Astrocyte of the cerebellum (primary cell): ENCODE results near the gene P2RY11.
A peak's percentile ranks its signal among the peaks of the same experiment; 100 is the strongest.

Experiments used
- DNase-seq: peaks from one replicate; pipeline ENCODE4 v3.0.0-alpha.2; 2011; ENCODE audit warnings: low read depth
- H3K4me3 ChIP-seq: 2 replicates; pipeline ENCODE4 v1.5.1; 2011; ENCODE audit warnings: mild to moderate bottlenecking, low read depth, low read length, moderate library complexity
- CTCF ChIP-seq: IDR thresholded peaks from 2 replicates; pipeline ENCODE4 v1.5.1; 2012; ENCODE audit warnings: low read length, low read depth, moderate library complexity, mild to moderate bottlenecking; ENCODE audit errors: missing control alignments
- in situ Hi-C: cut with HindIII; loops from 2 replicates; pipeline ENCODE4 v1.10.0; 2017; ENCODE audit warnings: low sequenced_read_pairs

The P2RY11 gene

DNA sequence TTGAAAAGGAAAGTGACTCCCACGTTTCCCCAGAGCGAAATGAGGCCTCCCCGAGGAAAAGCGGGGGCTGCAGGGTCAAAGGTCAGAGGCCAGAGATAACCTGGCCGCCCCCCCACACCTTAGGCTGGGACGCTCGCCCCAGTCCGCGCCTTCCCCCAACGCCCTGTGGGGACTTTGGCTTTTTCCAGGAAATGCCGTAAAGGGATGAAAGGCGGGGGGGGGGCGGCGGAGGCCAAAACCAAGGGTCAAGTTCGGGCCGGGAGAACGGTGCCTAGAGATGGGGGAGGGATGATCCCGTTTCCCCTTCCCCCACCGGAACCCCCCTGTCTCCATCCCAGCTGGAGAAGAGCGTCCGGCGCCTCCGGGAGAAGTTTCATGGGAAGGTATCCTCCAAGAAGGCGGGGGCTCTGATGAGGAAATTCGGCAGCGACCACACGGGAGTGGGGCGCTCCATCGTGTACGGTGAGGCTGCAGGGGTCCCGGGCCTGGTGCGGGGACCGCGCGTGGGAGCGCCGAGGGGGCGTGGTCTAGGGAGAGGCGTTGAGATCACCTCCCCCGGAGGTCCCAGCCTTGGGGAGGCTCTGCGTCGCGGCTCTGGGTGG, 24.8 kb upstream of the P2RY11 start:
- no peak for DNase-seq
- peak overlapping the region; percentile 95 for H3K4me3 ChIP-seq
- in situ Hi-C loops: no loop called here
- TF ChIP-seq CTCF: no peak

DNA sequence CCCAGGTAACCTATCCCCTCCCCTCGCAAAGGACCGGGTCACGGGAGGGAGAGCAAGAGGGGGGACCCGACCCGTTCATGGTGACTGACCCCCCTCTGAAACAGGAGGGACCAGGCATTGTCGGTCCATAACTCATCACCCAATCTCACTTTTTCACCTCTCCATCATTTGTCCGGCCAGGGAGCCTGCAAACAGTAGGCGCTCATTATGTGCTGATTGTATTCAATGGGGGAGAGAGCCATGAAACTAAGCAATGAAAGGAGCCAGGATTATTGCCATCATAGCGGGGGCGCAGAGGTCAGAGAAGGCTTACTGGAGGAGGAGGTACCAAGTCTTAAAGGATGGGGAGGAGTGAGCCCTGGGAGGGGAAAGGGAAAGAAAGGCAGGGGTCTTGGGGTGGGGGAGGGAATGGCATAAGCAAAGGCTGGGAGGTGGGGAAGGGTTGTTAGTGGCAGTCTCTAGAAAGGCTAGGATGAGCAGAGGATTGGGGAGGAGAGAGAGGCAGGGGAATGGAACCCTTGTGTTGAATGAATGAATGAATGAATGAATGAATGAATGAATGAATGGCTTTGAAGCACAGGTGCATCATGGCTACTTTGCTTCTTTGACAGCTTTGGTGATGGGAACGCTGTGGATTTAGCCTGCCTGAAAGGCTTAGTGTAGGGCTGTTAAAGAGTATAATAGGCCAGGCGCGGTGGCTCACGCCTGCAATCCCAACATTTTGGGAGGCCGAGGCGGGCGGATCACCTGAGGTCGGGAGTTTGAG, 24.0 kb upstream of the P2RY11 start:
- no peak for TF ChIP-seq CTCF
- no peak for DNase-seq
- peak overlapping the region; percentile 95 for H3K4me3 ChIP-seq
- in situ Hi-C loops: no loop called here

GRCh38 chr19:10088949-10089554, 22.4 kb upstream of the P2RY11 start:
- no peak overlapping the region for H3K4me3 ChIP-seq
- DNase-seq: no peak
- no peak for TF ChIP-seq CTCF
- in situ Hi-C loops: no loop called here

DNA sequence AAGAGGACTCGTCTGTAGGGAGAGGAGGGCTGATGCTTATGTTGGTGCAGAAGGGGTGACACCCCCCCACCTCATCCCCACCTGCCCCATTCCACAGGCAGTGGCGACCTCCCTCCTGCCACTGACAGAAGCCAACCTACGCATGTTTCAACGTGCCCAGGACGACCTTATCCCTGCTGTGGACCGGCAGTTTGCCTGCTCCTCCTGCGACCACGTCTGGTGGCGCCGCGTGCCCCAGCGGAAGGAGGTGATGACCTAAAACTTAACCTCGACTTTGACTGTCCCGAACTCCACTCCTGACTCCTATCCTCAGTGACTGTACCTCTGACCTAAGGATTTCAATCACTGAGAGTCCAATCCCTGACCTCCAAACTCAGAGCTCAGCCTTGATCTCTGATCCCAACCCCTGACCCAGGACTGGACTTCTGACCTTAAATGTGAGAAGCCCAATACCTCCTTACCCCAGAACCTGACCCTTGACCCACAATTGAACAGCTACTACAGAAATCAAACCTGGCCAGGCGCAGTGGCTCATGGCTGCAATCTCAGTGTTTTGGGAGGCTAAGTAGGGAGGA, 21.6 kb upstream of the P2RY11 start:
- no peak overlapping the region for H3K4me3 ChIP-seq
- TF ChIP-seq CTCF: no peak
- no peak for DNase-seq
- in situ Hi-C loops: no loop called here

DNA sequence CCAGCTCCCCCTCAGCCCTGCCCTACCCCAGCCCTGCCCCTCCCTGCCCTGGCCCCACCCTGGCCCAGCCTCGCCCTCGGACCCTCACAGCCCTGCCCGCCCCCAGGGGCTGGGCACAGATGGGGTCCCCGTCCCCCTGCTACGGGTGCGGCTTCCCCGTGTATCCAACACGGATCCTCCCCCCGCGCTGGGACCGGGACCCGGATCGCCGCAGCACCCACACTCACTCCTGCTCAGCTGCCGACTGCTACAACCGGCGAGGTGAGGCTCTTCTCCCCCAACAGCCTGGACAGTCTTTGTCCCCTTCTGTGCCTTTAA, 20.2 kb upstream of the P2RY11 start:
- in situ Hi-C loops: no loop called here
- TF ChIP-seq CTCF: no peak
- H3K4me3 ChIP-seq: no peak overlapping the region
- no peak for DNase-seq

DNA sequence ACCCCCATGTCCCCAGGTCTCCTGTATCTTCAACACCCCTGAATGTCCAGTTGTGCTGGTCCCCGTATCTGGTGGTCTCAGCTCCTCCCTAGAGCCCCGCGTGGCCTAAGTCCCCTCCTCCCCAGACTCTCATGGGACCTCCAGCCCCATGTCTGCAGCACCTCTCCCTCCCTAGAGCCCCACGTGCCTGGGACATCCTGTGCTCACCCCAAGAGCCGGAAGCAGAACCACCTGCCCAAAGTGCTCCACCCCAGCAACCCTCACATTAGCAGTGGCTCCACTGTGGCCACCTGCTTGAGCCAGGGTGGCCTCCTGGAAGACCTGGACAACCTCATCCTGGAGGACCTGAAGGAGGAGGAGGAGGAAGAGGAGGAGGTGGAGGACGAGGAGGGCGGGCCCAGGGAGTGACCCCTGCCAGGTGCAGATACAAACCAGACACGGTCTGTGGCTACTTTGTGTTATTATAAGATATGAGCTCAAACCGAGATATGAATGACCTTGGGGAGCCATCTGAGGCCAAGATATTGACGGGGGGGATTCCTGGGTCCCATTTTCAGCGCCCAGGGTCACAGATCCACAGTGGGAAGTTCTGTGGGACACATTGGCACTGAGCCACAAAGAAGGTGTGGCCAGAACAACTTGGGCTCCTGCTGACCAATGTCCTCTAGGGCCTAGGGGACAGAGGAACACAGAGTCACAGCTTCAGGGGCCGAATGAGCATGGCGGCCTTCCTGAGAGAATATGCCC, 19.4 kb upstream of the P2RY11 start:
- H3K4me3 ChIP-seq: no peak overlapping the region
- TF ChIP-seq CTCF: no peak
- DNase-seq: no peak
- in situ Hi-C loops: no loop called here
